HG03571 (cell line): ENCODE results near the gene MYMX.

Experiments used
- ATAC-seq: cut with Tn5 transposase; IDR thresholded peaks from one replicate; pipeline ENCODE4 v1.9.1; 2021; ENCODE audit not compliant: unreplicated experiment

Gene MYMX

DNA sequence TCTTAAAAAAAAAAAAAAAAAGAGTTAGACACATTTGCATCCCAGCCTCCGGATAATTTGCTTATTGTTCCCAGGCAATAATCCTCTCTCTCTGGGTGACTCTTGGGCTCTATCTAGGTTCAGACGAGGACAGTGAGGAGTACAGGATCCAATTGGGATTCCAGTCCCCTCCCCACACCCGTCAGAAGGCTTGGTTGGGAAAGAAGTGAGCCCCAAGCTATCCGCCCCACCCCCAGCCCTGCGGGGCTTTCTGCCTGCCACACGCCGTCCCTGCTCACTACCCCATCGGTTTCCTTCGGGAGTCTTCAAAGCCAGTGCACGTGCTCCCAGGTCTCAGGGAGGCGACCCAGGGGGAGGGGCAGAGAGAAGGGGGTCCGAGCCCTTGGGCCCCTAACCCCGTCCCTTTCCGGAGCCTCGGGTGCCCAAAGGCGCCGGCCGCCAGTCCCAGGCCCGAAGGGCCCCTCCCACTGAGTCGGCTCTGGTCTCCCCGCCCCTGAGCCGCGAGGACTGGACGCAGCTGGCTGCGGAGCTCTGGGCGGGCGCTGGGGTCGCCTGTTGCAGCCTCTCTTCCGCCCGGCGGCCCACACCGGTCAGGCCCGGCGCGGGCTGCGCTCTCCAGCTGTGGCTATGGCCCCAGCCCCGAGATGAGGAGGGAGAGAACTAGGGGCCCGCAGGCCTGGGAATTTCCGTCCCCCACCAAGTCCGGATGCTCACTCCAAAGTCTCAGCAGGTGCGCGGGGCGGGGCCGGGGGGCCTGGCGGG lies 2.5 kb downstream of the MYMX start:
- ATAC-seq: peak; percentile 51

- ATAC-seq: no peak
These were observed 3.4 kb downstream of the MYMX start for GRCh38 chr6:44219815-44220784.

DNA sequence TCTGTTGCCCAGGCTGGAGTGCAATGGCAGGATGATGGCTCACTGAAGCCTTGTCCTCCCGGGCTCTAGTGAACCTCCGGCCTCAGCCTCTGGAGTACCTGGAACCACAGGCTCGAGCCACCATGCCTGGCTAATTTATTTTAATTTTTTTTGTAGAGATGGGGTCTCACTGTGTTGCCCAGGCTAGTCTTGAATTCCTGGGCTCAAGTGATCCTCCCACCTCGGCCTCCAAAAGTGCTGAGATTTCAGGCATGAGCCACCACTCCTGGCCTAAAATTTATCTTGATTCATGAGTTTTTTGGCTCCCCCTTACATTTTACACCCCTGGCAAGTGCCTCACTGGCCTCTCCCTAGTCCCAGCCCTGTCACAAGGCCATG lies 4.2 kb downstream of the MYMX start:
- no peak for ATAC-seq

GRCh38 chr6:44221291-44221960 lies 4.7 kb downstream of the MYMX start:
- peak; percentile 44 for ATAC-seq

DNA sequence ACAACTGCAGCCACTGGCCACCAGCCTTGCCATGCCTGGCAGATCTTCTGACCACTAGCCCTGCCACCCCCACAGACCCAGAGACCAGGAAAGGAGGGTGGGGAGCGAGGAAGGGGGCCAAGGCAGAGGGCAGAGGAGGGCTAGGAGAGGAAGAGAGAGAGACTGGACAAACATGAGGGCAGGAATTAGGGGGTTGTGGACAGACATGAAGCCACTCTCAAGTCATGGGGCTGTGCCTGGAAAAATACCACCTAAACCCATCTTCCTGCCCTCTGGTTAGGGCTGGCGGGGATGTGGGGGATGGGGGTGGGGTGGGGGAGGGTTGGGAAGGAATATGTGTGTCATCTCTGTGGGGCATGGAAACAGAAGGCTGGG lies 5.2 kb downstream of the MYMX start:
- ATAC-seq: no peak

DNA sequence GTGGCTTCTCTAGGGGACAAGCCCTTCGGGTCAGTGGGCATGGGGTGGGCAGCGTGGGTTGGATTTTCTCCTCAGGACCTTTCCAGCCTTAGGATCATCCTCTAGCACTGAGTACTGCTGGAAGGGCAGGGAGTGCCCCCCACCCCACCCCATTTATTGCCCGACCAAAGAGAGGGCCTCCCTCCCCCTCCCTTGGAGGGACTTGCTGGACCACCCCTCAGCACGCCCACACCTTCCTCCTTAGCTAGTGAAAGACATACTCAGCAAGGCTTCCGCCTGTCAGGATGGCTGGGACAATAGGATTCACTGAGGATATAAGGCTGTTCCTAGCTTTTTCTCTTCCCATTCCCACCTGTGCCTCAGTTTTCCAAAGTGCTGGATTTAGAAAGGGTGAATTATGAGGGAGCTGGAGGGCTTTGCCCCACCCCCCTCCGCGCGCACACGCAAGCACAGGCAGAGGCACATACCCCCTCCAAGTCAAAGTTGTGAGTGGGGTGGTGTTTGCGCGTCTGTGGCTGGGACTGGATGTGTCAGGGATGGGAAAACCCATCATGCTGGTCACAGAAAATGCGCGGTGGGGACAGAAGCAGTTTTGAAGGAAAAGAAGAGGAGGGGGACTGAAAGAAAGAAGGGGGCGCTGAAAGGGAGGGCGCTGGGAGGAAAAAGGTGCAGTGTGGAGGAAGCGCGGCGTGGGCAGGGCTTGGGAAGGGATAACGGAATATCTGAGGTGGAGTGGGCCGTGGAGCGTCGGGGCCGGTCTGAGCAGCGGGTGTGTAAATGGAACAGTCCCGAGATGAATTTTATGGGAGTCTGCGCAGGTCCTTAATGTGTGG lies 6.0 kb downstream of the MYMX start:
- ATAC-seq: no peak

- ATAC-seq: peak; percentile 40
These were observed 6.7 kb downstream of the MYMX start, which contains the start of gene SLC29A1 for GRCh38 chr6:44223319-44224028. SLC29A1 (plus strand) TSS chr6:44223595; CDS start chr6:44227314, 3,719 bp downstream.

DNA sequence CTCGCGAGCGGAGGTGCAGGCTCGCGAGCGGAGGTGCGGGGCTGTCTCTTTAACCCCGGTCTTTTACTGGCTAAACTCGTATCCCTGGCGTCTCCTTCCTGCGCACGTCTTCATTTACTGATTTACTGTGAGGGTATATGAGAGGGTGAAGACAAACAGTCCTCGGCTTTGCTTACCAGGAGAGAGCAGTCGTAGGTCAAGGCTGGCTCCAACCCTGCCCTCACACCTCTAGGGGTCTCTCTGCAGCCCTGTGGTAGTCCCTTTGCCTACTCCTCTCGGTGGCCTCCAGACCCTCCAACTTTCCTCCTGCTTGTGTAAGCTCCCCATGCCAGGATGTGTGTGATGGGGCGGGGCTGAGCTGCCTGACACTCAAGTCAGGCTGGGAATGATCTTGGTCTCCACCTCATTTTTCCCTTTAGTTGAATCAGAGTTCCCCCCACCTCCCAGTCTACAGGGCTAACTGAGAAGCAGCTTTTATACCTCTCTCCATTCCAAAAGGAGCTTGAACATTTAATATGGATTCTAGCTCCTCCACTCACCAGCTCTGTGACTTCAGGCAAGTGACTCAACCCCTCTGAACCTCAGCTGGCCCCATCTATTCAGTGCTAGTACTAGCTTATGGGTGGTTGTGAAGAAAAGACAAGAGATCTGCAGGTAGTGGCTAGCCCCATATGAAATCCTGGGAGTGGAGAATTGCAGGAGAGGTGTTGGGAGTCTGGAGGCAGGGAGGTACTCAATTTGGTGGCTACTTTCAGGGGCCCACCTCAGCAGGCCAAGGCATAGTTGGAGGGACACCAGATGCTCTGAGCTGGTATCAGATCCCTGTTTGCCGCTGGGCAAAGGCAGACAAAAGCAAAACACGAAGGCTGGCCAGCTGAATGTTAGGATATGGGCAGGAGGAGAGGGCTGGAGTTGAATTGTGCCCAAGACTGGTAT lies 7.6 kb downstream of the MYMX start:
- no peak for ATAC-seq

- ATAC-seq: no peak
These were observed 8.2 kb downstream of the MYMX start for GRCh38 chr6:44224965-44225305.

DNA sequence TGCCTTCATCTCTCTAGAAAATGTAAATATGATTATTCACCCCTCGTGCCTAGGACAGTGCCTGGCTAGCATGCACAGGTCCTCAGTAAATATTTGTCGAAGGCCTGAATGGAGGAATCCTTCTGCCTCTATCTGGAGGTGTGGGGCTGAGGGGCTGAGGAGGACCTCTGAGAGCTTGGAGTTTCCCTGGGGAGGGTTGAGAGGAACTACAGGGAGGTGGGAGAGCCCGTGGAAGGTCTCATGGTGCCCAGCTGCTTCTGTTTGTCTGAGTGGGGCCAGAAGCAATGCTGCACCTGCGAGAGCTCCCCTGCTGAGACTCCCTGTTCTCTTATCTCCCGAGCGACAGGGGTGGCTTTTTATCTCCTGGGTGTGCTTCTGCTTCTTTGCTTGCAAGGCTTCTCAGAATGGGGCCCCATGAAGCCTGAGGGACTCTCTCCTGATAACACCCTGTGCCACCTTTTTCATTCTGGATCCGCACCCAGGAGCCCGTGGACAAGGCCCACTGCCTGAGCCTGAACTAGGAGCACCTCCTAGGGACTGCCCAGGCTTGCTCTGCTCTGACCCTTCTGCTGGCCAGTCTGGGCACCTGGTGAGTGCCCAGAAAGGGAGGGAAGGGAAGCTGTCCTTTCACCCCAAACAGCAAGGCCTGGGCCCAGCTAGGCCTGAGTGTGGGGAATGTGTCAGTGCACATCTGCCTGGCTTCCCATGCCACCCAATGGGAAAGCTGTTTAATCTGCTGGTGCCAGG lies 9.0 kb downstream of the MYMX start:
- no peak for ATAC-seq

- ATAC-seq: no peak
These were observed 9.8 kb downstream of the MYMX start for GRCh38 chr6:44226368-44227147.

GRCh38 chr6:44227148-44227793 lies 10.5 kb downstream of the MYMX start:
- no peak for ATAC-seq

DNA sequence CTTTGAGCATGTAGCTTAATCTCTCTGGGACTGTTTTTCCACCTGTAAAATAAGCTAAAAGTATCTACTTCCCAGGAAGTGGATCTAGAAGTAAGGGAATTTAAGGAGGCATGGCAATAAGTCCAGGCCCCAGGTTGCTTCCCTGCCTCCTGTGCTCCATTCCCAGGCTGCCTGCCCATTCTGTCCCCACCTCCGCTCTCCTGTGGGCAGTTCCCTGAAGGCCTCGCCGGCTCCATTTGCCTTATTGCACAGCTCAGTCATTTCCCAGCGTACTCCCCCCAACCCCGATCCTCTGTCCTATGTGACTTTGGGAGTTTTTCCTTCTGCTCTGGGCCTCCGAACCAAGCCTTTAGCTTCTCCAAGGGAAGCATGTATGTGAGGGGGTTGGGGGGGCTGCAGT lies 11.3 kb downstream of the MYMX start:
- no peak for ATAC-seq

GRCh38 chr6:44228433-44228832 lies 11.7 kb downstream of the MYMX start:
- no peak for ATAC-seq

DNA sequence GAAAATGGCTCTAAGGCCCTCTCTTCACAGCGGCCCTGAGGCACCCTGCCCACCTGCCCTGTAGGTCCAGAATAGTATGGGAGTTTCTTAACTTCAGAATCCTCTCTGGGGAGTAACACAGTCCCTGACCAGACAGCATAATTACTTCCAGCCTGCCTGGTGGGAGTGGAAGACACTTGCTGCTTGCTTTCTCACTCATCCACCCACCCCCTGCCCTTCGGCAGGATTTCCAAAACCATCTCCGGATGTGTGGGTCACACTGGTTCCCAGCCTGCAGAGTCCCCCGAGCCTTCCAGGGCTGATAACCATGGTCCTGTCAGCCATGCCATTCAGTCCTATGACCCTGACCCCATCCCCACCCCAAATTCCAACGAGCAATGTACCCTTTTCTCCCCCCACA lies 12.1 kb downstream of the MYMX start:
- ATAC-seq: no peak

- no peak for ATAC-seq
These were observed 12.8 kb downstream of the MYMX start for GRCh38 chr6:44229376-44230033.
